B cell (primary cell): ENCODE results near the gene KCNQ2. TPM values are rescaled to one million over a fixed set of nuclear protein-coding genes. Genes with fewer than 3 reads are reported as not detected.
"Not testable (repeated sequence)": the region's sequence is repeated elsewhere in the genome, so short reads cannot be mapped to it uniquely, and the experiment has no call there.

Source experiments
- ATAC-seq: fragments of 200-7000 bp; cut with Tn5 transposase; one replicate; pipeline ENCODE4 v1.10.0; 2021; ENCODE audit warnings: low read depth, mild to moderate bottlenecking, moderate number of reproducible peaks, moderate library complexity
- CTCF ChIA-PET: fragments of 350-600 bp; sonication (Branson Sonifier 250); formaldehyde crosslinking; loops from one replicate; lab custom pipeline; 2021; ENCODE audit warnings: antibody characterized with exemption, inconsistent platforms; lab: Charles Lee
- POLR2A ChIA-PET: fragments of 350-600 bp; sonication (Branson Sonifier 250); formaldehyde crosslinking; loops from one replicate; lab custom pipeline; 2021; ENCODE audit warnings: antibody characterized with exemption; lab: Charles Lee
- DNase-seq: peaks from one replicate; pipeline ENCODE4 v3.0.0; 2013
- H2AFZ ChIP-seq: 2 replicates; pipeline ENCODE4 v1.6.1; 2012; ENCODE audit warnings: mild to moderate bottlenecking, low read depth, low read length; ENCODE audit not compliant: insufficient read depth, poor library complexity, severe bottlenecking
- H3K27ac ChIP-seq, 2 donors: 1 replicate in 1 of 2; 2 replicates in 1 of 2; pipeline ENCODE4 v1.5.1; 2012 to 2013; ENCODE audit warnings: low read length in 2 of 2, mild to moderate bottlenecking in 2 of 2, moderate library complexity in 1 of 2
- H3K27me3 ChIP-seq, 4 experiments: fragments of 200-600 bp in 1 of 4; sonication (generic) in 1 of 4; replicated peaks in 1 of 4; 1 replicate in 2 of 4; 2 replicates in 2 of 4; pipeline versions ENCODE4 v1.6.1 to v1.7.0; 2013 to 2016; ENCODE audit warnings: low read length in 3 of 4, mild to moderate bottlenecking in 2 of 4, mixed read lengths in 1 of 4, moderate library complexity in 1 of 4; ENCODE audit not compliant: insufficient read depth in 4 of 4, control insufficient read depth in 3 of 4; ENCODE audit errors: control extremely low read depth in 1 of 4
- H3K36me3 ChIP-seq, 2 experiments: replicated peaks in 1 of 2; 1 replicate in 1 of 2; 2 replicates in 1 of 2; pipeline versions ENCODE4 v1.6.1 to v1.7.1; 2013; ENCODE audit warnings: low read length in 1 of 2; ENCODE audit not compliant: insufficient read depth in 2 of 2, control insufficient read depth in 1 of 2; ENCODE audit errors: control extremely low read depth in 1 of 2, extremely low read depth in 1 of 2
- H3K4me1 ChIP-seq, 2 donors: fragments of 200-600 bp in 1 of 2; sonication (generic) in 1 of 2; 1 replicate in 1 of 2; 2 replicates in 1 of 2; pipeline versions ENCODE4 v1.5.1 to v1.6.1; 2013 to 2017; ENCODE audit warnings: low read length in 2 of 2; ENCODE audit not compliant: control insufficient read depth in 2 of 2, insufficient read depth in 2 of 2
- H3K4me2 ChIP-seq: replicated peaks from 2 replicates; pipeline ENCODE3; 2012; ENCODE audit warnings: mild to moderate bottlenecking, low read depth, low read length; ENCODE audit not compliant: poor library complexity, severe bottlenecking
- H3K4me3 ChIP-seq, 5 experiments: fragments of 200-600 bp in 1 of 5; sonication (generic) in 1 of 5; 1 replicate in 3 of 5; 2 replicates in 2 of 5; pipeline versions ENCODE4 v1.5.1 to v1.7.0; 2011 to 2016; ENCODE audit warnings: low read length in 4 of 5, mild to moderate bottlenecking in 4 of 5, low read depth in 2 of 5, control low read depth in 1 of 5, moderate library complexity in 1 of 5; ENCODE audit not compliant: insufficient read depth in 1 of 5; ENCODE audit errors: control extremely low read depth in 1 of 5, extremely low read depth in 1 of 5
- H3K79me2 ChIP-seq: fragments of 200-600 bp; sonication (generic); one replicate; pipeline ENCODE4 v1.6.0; 2016; ENCODE audit warnings: low read length; ENCODE audit not compliant: control insufficient read depth, insufficient read depth
- H3K9ac ChIP-seq: fragments of 200-600 bp; sonication (generic); 2 replicates; pipeline ENCODE4 v1.6.1; 2017; ENCODE audit warnings: mild to moderate bottlenecking, low read length, moderate library complexity
- H3K9me3 ChIP-seq, 3 donors: one replicate each; pipeline versions ENCODE4 v1.6.1 to v1.7.1; 2013; ENCODE audit warnings: low read length in 2 of 3; ENCODE audit not compliant: control insufficient read depth in 2 of 3, insufficient read depth in 1 of 3; ENCODE audit errors: control extremely low read depth in 1 of 3
- H4K20me1 ChIP-seq: 2 replicates; pipeline ENCODE4 v1.6.0; 2012; ENCODE audit warnings: mild to moderate bottlenecking, low read length; ENCODE audit not compliant: insufficient read depth, control insufficient read depth, poor library complexity, severe bottlenecking
- H3K27ac Mint-ChIP-seq: one replicate; pipeline ENCODE4 v1.8.0; 2021; ENCODE audit warnings: mixed read lengths
- H3K27me3 Mint-ChIP-seq: one replicate; pipeline ENCODE4 v1.8.0; 2021; ENCODE audit warnings: mixed read lengths
- H3K4me1 Mint-ChIP-seq: one replicate; pipeline ENCODE4 v1.8.0; 2021; ENCODE audit warnings: mixed read lengths
- H3K4me3 Mint-ChIP-seq: one replicate; pipeline ENCODE4 v1.8.0; 2021; ENCODE audit warnings: mixed read lengths
- H3K9me3 Mint-ChIP-seq: one replicate; pipeline ENCODE4 v1.8.0; 2022; ENCODE audit warnings: mixed read lengths; ENCODE audit not compliant: insufficient read depth
- CTCF ChIP-seq: fragments of 200-600 bp; IDR thresholded peaks from one replicate; pipeline ENCODE4 v1.8.0; 2022; ENCODE audit warnings: antibody characterized with exemption, mild to moderate bottlenecking
- EZH2 ChIP-seq: IDR thresholded peaks from 2 replicates; pipeline ENCODE4 v1.6.1; 2012; ENCODE audit warnings: borderline replicate concordance, low read depth, mild to moderate bottlenecking, moderate library complexity, low read length; ENCODE audit not compliant: insufficient read depth, poor library complexity, severe bottlenecking
- WGBS: methylation state at CpG from one replicate; pipeline ENCODE4 v1.1.5; 2013; ENCODE audit warnings: missing lambda C conversion rate; ENCODE audit not compliant: insufficient coverage; 5-methylcytosine and 5-hydroxymethylcytosine counted together
- intact Hi-C: fragments of 100-400 bp; cut with micrococcal nuclease; formaldehyde crosslinking; loops from one replicate; pipeline ENCODE4 v1.10.0; 2022
- polyA plus RNA-seq: library from polyadenylated mRNA; depleted of rRNA; stranded (reverse); fragments of >200 nt; gene quantifications from 2 replicates; pipeline ENCODE4 v1.2.3, GENCODE V29; 2012
- total RNA-seq, 2 donors: library from RNA; stranded (reverse); fragments of 120-200 nt in 1 of 2; gene quantifications; 1 replicate in 1 of 2; 2 replicates in 1 of 2; pipeline versions ENCODE4 v1.2.3 to v1.2.4, GENCODE V29; 2013 to 2022

The KCNQ2 gene
- total and polyA plus RNA-seq, 2 donors (not counting 1 experiment from before 2014, with no cell fraction given): 0.12 TPM; not detected in 1

DNA sequence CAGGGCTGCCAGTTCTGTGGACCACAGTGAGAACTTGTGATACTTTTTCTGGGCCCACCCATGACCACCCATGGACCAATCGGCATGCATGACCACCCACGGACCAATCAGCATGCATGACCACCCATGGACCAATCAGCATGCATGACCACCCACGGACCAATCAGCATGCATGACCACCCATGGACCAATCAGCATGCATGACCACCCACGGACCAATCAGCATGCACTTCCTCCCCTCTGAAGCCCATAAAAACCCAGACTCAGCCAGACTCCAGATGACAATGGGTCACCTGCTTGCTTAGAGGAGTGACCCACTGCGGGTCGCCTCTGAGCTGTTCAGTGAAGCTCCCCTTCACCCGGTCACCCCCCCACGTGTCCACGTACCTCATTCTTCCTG is 92.6 kb downstream of the KCNQ2 start:
- H3K36me3 ChIP-seq, DNase-seq, ATAC-seq, H3K4me3 Mint-ChIP-seq, H3K9ac ChIP-seq, H3K27ac ChIP-seq, intact Hi-C loops, H3K4me2 ChIP-seq, H3K9me3 Mint-ChIP-seq, H3K4me1 Mint-ChIP-seq, POLR2A ChIA-PET, H3K4me3 ChIP-seq, H4K20me1 ChIP-seq, H3K27ac Mint-ChIP-seq, H2AFZ ChIP-seq, H3K4me1 ChIP-seq, H3K79me2 ChIP-seq: not testable (repeated sequence)
- H3K27me3 ChIP-seq: peaks cover 0 to 25% (median 0%) of the 10 kb centered on the region in 4 experiments
- peaks cover 0 to 21% (median 0%) of the 10 kb centered on the region in 3 donors for H3K9me3 ChIP-seq
- WGBS: 91% methylated on average over 9 of the region's 9 CpGs
- H3K27me3 Mint-ChIP-seq: peaks cover 21% of the 10 kb centered on the region
- CTCF ChIA-PET: interaction anchor here (2.6 to 3.5 kb wide), 2 partner anchors 70 to 156 kb away, joined by 15 to 21 read pairs; no protein-coding TSS in a partner anchor

GRCh38 chr20:63379296-63379695 is 93.2 kb downstream of the KCNQ2 start:
- H3K79me2 ChIP-seq: no peaks in the 10 kb centered on the region
- intact Hi-C loops: no loop called here
- H3K27ac Mint-ChIP-seq: no peak overlapping the region
- H3K4me3 ChIP-seq: no peak overlapping the region
- no peaks in the 10 kb centered on the region for H3K4me1 ChIP-seq
- ChIA-PET POLR2A (no interaction called here), CTCF (no interaction called here)
- DNase-seq (no peak), ATAC-seq (no peak)
- peaks cover 21% of the 10 kb centered on the region for H3K27me3 Mint-ChIP-seq
- H3K27me3 ChIP-seq: peaks cover 0 to 25% (median 0%) of the 10 kb centered on the region in 4 experiments
- no peak overlapping the region for H3K9ac ChIP-seq
- no peak overlapping the region for H2AFZ ChIP-seq
- H4K20me1 ChIP-seq: no peaks in the 10 kb centered on the region
- no peak overlapping the region for H3K4me2 ChIP-seq
- no peak overlapping the region for H3K27ac ChIP-seq
- H3K4me3 Mint-ChIP-seq: no peak overlapping the region
- 90% methylated on average over 10 of the region's 11 CpGs for WGBS
- TF ChIP-seq CTCF (no peak), EZH2 (no peak)
- no peaks in the 10 kb centered on the region for H3K4me1 Mint-ChIP-seq
- no peaks in the 10 kb centered on the region for H3K36me3 ChIP-seq
- peaks cover 0 to 17% (median 0%) of the 10 kb centered on the region in 3 donors for H3K9me3 ChIP-seq
- no peaks in the 10 kb centered on the region for H3K9me3 Mint-ChIP-seq
